HG02943 (cell line): ENCODE measurements around the gene DDX43.
"Not testable (repeated sequence)": the region's sequence is repeated elsewhere in the genome, so short reads cannot be mapped to it uniquely, and the experiment has no call there.

ENCODE experiments used
- ATAC-seq: cut with Tn5 transposase; IDR thresholded peaks from one replicate; pipeline ENCODE4 v1.9.1; 2021; ENCODE audit warnings: mild to moderate bottlenecking, low read depth, moderate library complexity; ENCODE audit not compliant: unreplicated experiment

Gene DDX43

DNA sequence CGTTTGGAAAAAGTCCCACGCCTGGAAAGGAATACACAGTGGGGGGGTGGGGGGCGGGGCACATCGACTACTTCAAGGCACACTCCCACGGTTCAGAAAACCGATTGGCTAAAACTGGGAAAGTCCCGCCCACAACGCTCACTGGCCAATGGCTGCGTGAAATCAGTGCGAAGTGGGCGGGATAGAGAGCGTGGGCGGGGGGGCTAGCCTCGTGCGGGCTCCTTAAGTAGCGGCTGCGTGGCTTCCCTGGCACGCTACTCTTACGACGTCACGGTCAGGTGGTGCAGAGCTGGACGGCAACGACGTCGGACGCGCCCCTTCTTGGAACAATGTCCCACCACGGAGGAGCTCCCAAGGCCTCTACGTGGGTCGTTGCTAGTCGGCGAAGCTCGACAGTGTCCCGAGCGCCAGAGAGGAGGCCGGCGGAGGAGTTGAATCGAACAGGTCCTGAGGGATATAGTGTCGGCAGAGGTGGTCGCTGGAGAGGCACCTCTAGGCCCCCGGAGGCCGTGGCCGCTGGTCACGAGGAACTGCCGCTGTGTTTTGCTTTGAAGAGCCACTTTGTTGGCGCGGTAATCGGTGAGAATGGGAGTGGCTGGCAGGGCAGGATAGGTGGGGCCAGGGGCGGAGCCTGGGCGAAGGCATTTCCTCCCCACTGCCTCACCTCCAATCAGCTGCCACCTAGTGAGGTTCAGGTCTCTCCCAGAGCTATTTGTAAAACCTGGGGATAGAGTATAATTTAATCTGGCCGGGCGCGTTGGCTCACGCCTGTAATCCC, at the start of gene DDX43:
Gene DDX43, plus strand, starts transcription at position 252 of the 778 bp plus-strand sequence. Its CDS starts 78 bp downstream, at position 330.
- no peak for ATAC-seq

GRCh38 chr6:73348550-73349204, 46.0 kb upstream of the DDX43 start:
- no peak for ATAC-seq

DNA sequence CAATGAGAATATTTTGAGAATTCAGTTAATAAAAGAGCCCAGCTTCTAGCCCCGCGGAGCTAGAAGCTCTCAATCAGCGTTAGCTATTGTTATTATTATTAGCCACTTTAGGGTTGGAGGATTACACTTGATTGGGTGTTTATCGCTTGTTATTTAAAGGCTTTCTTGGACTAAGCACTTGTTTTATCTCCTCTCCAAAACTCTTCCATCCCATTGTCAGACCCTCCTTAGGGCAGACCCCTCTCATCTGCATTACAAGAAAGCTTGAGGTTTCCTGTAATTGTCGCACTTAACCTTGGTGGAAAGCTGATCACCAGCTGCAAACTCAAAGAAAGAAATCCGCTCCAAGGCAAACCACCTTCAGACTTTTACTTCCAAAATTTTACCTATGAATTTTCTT, 45.3 kb upstream of the DDX43 start:
- ATAC-seq = no peak

- no peak for ATAC-seq
These were observed 40.7 kb upstream of the DDX43 start, which contains the start of gene DPPA5 for GRCh38 chr6:73353636-73354593. Gene DPPA5 (minus strand): TSS chr6:73354276. CDS start chr6:73354225, 51 bp downstream.

DNA sequence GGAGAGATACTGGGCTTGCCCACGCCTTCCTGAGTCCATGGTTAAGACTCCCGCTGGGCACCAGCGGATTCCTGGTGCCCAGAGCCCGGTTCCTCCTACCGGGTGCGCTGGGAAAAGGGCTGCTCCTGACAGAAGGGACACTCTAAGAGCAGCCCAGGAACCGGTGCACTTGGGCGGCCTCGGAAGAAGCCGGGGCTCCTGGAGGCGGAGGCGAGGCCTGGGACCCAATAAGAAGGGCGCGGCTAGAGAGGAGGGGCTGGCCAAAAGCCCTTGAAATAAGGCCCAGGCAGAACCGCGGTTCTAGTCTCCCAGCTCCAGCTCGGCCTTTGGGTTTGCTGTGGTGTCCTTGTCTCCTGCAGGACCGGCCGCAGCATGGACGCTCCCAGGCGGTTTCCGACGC, 32.3 kb upstream of the DDX43 start, which contains the start of gene KHDC3L:
Gene KHDC3L, plus strand, starts transcription at position 301 of the 400 bp plus-strand sequence. Its CDS starts 72 bp downstream, at position 373.
- no peak for ATAC-seq

DNA sequence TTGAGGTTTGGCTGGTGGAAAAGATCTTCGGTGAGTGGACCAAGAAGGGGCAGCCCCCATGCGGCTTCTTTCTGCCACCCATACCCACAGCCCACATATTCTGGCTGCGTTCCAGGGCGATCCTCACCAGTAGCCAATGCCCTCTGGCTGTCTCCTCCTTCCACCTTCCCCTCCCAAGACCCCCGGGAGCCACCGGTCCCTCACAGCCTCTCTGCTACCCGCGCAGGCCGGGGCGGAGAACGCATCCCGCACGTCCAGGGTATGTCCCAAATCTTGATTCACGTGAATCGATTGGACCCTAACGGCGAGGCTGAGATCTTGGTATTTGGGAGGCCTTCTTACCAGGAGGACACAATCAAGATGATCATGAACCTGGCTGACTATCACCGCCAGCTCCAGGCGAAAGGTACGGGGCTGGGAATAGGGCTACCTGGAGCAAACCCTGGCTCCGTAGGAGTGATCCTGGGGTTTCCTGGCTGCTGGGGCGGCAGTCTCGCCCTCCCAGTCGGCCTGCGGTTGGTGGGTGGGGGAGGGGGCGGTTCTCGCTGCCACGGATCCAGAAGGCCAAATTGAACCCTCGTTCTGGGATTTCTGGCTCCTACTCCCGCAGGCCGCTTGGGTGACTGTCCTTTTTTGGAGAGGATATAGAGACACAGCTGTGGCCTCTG, 31.6 kb upstream of the DDX43 start:
- ATAC-seq = no peak

DNA sequence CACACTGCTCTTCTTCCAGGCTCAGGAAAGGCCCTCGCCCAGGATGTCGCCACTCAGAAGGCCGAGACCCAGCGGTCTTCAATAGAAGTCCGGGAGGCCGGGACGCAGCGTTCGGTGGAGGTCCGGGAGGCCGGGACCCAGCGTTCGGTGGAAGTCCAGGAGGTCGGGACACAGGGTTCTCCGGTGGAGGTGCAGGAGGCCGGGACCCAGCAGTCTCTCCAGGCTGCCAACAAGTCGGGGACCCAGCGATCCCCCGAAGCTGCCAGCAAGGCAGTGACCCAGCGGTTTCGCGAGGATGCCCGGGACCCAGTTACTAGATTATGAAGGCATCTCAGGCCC, 31.1 kb upstream of the DDX43 start:
- no peak for ATAC-seq

DNA sequence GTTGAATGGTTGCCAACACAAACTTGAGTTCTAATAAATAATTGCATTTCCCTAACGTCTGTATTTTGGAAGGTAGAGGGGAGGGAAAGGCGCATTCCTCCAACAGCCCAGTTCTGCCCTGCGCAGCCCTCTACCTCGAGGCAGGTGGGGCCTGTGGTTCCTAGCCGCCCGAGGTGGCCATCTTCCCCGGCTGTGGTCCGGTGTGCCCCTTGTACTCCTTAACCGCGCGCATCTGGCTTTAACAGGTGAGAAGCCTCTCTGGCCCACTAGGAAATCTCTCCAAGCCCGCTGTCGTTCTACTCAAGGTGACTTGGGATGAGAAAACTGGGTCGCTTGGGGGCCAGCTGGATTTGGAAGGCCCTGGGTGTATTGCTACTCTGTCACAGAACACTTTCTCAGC, 30.5 kb upstream of the DDX43 start:
- ATAC-seq = no peak

DNA sequence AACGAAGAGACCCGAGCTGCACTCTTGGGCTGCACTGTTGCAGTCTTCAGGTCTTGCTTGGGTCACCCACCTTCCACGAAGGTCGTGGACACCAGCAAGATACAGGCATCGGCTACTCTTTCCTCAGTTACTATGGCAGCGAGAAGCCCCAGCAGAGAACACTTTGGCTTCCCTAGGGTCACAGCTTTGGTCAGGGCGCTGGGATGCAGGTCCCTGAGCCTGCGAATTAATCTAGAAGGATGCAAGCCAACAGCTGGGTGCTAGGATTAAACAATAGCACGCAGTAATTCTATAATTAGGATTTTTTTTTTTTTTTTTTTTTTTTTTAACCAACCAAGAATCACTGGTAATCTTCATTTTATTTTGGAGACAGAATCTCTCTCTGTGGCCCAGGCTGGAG, 30.1 kb upstream of the DDX43 start:
- ATAC-seq = no peak

DNA sequence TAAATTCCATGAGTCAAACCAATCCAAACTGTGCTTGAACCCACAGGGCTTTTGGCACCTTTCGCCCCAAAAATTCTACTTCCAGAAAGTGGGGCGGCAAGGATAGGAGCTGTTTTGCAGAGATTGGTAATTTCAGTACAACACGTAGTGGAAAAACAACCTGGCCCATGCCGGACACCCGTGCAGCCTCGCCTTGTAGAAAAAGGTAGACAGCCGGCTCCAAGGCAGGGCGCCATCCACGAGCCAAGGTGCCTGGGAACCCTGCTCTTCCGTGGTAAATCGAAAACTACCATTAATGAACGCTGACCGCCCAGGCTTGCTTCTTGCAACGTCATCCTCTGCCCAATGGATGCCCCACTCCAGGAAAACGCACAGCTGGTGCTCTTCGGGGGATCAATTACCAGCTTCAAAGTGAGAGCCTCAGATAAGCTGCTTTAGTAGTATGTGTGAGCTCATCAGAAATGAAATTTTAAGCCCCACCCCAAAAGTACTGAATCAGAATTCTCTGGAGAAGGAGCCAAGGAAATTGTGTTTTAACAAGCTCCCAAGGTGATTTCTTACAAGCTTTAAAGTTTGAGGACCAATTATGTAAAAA, 26.8 kb upstream of the DDX43 start:
- ATAC-seq = no peak

DNA sequence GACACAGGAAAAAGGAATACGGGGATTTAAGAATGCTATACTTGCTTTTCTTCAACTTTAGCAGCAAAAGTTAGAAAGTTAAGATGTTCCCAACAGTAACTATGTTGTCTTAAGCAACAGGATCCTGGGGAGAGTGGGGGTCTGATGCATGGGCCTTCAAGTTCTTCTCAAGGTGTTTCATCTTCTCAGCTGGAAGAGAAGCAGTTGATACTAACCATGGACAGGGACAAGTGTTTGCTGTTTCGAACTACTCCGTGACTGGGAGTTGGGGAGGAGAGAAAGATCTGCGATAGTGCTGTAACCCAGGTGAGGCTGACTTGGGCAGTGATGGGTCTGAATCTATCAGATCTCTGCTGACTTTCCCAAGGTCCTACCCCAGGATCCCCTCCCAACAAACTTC, 26.0 kb upstream of the DDX43 start:
- ATAC-seq = no peak

GRCh38 chr6:73369157-73369556, 25.5 kb upstream of the DDX43 start:
- no peak for ATAC-seq

- ATAC-seq = no peak
These were observed 25.1 kb upstream of the DDX43 start, which contains the start of gene OOEP for GRCh38 chr6:73369563-73369962. Gene OOEP (minus strand): TSS chr6:73369897. CDS start chr6:73369792, 105 bp downstream.

DNA sequence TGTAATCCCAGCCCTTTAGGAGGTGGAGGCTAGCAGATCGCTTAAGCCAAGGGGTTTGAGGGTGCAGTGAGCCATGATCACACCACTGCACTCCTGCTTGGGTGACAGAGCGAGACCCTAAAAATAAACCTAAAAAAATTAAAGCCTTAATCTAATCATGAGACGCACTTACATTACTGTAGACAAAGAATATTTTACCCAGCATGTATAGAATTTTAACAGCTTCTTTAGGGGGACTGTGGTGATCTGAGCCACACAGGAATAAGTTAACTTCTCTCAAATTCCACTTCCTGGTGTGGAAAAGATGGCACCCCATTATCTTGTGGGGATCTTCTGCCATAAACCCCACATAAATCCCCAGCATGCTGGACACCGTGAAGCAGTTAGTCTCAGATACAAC, 22.6 kb upstream of the DDX43 start:
- ATAC-seq = no peak

DNA sequence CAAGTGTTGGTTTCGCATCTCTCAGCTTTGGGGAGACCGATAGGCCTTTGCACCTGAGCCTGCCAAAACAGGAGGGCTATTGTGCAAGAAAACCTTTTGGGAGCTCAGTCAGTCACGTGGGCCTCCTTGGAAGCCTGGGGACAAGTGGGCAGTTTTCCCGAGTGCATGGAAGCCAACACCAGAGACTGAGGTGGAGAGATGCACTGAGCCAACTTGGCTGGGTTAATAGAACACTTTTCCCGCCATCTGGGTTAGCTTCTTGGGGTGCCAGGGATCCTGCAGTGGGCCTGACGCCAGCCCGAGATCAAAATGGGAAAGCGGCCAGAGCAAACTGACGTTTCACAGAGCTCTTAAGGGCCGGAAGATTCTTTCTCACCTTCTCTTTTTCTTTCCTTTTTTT, 22.1 kb upstream of the DDX43 start:
- no peak for ATAC-seq

- no peak for ATAC-seq
These were observed 19.4 kb upstream of the DDX43 start for GRCh38 chr6:73375216-73375615.

DNA sequence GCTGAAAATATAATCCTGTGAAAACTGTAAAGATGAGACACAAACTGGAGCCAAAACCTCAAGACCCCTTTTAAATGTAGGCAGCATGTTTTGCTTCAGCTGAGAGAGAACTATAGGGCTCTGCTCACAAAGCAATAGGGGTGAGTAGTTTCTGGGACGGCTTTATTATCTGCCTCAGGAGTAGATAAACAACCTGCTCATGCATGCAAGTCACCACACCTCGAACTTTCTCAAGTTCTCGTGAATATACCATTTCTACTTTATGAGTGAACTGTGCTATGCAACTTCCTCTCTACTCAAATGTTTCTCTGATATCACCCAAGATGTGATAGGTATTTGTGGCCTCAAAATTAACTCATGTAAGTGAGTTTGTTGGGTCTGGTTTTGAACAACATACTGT, 17.4 kb upstream of the DDX43 start:
- ATAC-seq = no peak

DNA sequence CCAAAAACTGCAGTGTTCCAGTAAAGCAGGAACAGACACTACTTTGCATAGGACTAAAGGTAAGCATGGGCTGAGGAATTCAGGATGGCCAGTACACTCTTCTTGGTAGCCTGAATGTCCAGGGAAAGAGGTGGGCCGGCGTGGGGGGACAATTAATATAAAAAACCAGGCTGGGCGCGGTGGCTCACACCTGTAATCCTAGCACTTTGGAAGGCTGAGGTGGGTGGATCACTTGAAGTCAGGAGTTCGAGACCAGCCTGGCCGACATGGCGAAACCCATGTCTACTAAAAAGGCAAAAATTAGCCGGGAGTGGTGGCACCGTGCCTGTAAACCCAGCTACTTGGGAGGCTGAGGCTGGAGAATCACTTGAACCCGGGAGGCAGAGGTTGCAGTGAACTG, 13.1 kb upstream of the DDX43 start:
- not testable (repeated sequence) for ATAC-seq

GRCh38 chr6:73382462-73383113, 12.0 kb upstream of the DDX43 start:
- no peak for ATAC-seq
